ENCODE data around the gene IGF2BP3.

GRCh38 chr7:23337374-23337773 is 132.9 kb downstream of the IGF2BP3 start:
- TF ChIP-seq CTCF (IDR thresholded peaks at IDR 0.05) (no peak), POLR2A (IDR thresholded peaks at IDR 0.05) (no peak)
